ENCODE measurements around the gene SNX6. TPM values are rescaled to one million over a fixed set of nuclear protein-coding genes. Genes with fewer than 3 reads are reported as not detected.
A peak's percentile ranks its signal among the peaks of the same experiment; 100 is the strongest.

Gene SNX6
- total and polyA plus RNA-seq, 9 of the 15 experiments (the other 6 are each of a cell fraction or from before 2014, with no cell fraction given), result 34.6 to 111 (median 57.5) TPM

DNA sequence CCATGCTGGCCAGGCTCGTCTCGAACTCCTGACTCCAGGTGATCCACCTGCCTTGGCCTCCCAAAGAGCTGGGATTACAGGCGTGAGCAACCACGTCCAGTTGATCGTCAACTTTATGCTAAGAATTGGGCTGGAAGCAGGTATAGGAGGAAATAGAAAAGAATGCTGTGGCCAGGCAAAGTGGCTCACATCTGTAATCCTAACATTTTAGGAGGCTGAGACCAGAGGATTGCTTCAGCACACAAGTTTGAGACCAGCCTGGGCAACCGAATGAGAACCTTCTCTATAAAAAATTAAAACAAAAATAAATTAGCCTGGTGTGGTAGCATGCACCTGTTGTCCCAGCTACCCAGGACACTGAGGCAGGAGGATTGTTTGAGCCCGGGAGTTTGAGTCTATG lies 37.1 kb upstream of the SNX6 start:
- H3K9me1 ChIP-seq (ENCODE audit: control insufficient read depth, insufficient read depth, low read length), result no peaks in the 10 kb centered on the region
- no peaks in the 10 kb centered on the region for H3K9me3 ChIP-seq (replicated peaks; ENCODE audit: control insufficient read depth, insufficient read depth, low read depth, low read length)
- in situ Hi-C loops (cut with MboI) (no loop called here), intact Hi-C loops (cut with micrococcal nuclease) (no loop called here)
- WGBS (ENCODE audit: insufficient coverage, low coverage, missing lambda C conversion rate), result 63% methylated on average over 4 of the region's 7 CpGs
- no peak overlapping the region for H3K27ac ChIP-seq (ENCODE audit: extremely low read depth, low read depth, low read length)
- no peak overlapping the region for H3K4me3 ChIP-seq
- H3K4me2 ChIP-seq (ENCODE audit: insufficient read depth, low read length), result no peak overlapping the region
- H2AFZ ChIP-seq (ENCODE audit: low read depth, low read length), result peak overlapping the region; percentile 81
- ChIA-PET POLR2A (interaction anchor here (0.6 kb wide), 1 partner anchor 804 kb away, joined by 3 read pairs; no protein-coding TSS in a partner anchor), CTCF (ENCODE audit: low intra/inter-chr PET ratio) (no interaction called here)
- H3K4me1 ChIP-seq (replicated peaks in 1 of 2; ENCODE audit: control insufficient read depth in 2 of 2, insufficient read depth in 2 of 2, low read length in 2 of 2), result peaks cover 0 to 7% of the 10 kb centered on the region in 2 experiments; a peak in 2 of 5 replicates
- FAIRE-seq, result no peak
- H3K79me2 ChIP-seq (ENCODE audit: control insufficient read depth, insufficient read depth, low read length), result no peaks in the 10 kb centered on the region
- BruUV-seq (replicated peaks), result no TSS peak
- H4K20me1 ChIP-seq (replicated peaks; ENCODE audit: control insufficient read depth, insufficient read depth, low read length), result no peaks in the 10 kb centered on the region
- H3K27me3 ChIP-seq (ENCODE audit: control insufficient read depth in 2 of 2, insufficient read depth in 2 of 2, low read length in 2 of 2), result no peaks in the 10 kb centered on the region
- DNase-seq (ENCODE audit: extremely low read depth in 1 of 4, low spot score in 3 of 4), result no peak
- H3K36me3 ChIP-seq (ENCODE audit: control insufficient read depth, insufficient read depth, low read length), result no peaks in the 10 kb centered on the region
- no peak for ATAC-seq
- no peak overlapping the region for H3K9ac ChIP-seq (ENCODE audit: insufficient read depth in 1 of 2, low read depth in 2 of 2, low read length in 2 of 2)
- TF ChIP-seq ZNF124 (CRISPR knock-in tag; IDR thresholded peaks at IDR 0.05) (no peak), ZNF140 (CRISPR knock-in tag; IDR thresholded peaks at IDR 0.05) (no peak), NBN (IDR thresholded peaks at IDR 0.05; ENCODE audit: low read depth) (no peak), KDM2B (CRISPR knock-in tag; IDR thresholded peaks at IDR 0.05) (no peak), ELK3 (CRISPR knock-in tag; IDR thresholded peaks at IDR 0.05) (no peak), THRA (IDR thresholded peaks at IDR 0.05) (no peak), TEAD4 (IDR thresholded peaks at IDR 0.05; ENCODE audit: low read length) (no peak), TEAD4 (CRISPR knock-in tag; IDR thresholded peaks at IDR 0.05; ENCODE audit: borderline replicate concordance) (no peak), ZNF408 (CRISPR knock-in tag; IDR thresholded peaks at IDR 0.05; ENCODE audit: low read depth) (no peak), MCM3 (IDR thresholded peaks at IDR 0.05) (no peak), RBM22 (IDR thresholded peaks at IDR 0.05; ENCODE audit: low read depth, low read length, poor library complexity, severe bottlenecking) (no peak), ZNF57 (CRISPR knock-in tag; IDR thresholded peaks at IDR 0.05) (no peak), PTTG1 (tag; IDR thresholded peaks at IDR 0.05; ENCODE audit: low read depth) (no peak), ETS2 (tag; IDR thresholded peaks at IDR 0.05; ENCODE audit: borderline replicate concordance, poor library complexity, severe bottlenecking) (no peak), ARID2 (IDR thresholded peaks at IDR 0.05) (no peak)
- TF ChIP-seq, protein P1, sequence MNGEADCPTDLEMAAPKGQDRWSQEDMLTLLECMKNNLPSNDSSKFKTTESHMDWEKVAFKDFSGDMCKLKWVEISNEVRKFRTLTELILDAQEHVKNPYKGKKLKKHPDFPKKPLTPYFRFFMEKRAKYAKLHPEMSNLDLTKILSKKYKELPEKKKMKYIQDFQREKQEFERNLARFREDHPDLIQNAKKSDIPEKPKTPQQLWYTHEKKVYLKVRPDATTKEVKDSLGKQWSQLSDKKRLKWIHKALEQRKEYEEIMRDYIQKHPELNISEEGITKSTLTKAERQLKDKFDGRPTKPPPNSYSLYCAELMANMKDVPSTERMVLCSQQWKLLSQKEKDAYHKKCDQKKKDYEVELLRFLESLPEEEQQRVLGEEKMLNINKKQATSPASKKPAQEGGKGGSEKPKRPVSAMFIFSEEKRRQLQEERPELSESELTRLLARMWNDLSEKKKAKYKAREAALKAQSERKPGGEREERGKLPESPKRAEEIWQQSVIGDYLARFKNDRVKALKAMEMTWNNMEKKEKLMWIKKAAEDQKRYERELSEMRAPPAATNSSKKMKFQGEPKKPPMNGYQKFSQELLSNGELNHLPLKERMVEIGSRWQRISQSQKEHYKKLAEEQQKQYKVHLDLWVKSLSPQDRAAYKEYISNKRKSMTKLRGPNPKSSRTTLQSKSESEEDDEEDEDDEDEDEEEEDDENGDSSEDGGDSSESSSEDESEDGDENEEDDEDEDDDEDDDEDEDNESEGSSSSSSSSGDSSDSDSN (IDR thresholded peaks at IDR 0.05; ENCODE audit: borderline replicate concordance in 1 of 2, low read depth in 2 of 2, low read length in 2 of 2), result no peak
- TF ChIP-seq, protein P2, sequence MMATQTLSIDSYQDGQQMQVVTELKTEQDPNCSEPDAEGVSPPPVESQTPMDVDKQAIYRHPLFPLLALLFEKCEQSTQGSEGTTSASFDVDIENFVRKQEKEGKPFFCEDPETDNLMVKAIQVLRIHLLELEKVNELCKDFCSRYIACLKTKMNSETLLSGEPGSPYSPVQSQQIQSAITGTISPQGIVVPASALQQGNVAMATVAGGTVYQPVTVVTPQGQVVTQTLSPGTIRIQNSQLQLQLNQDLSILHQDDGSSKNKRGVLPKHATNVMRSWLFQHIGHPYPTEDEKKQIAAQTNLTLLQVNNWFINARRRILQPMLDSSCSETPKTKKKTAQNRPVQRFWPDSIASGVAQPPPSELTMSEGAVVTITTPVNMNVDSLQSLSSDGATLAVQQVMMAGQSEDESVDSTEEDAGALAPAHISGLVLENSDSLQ (IDR thresholded peaks at IDR 0.05), result no peak

Measured in K562 (cell line).